Endothelial cell of umbilical vein (primary cell): Measurements from ENCODE around the gene SSTR3. TPM values are rescaled to one million over a fixed set of nuclear protein-coding genes. Genes with fewer than 3 reads are reported as not detected.

ENCODE experiments used
- BruUV-seq: library from RNA; stranded (reverse); fragments of 400-500 nt; replicated peaks from 2 replicates; lab custom pipeline; 2021; lab: Mats Ljungman, UMichigan
- CTCF ChIA-PET: fragments of 300-600, 350-600 bp; sonication (Branson Sonifier 250); formaldehyde crosslinking; loops from one replicate; lab custom pipeline; 2021; ENCODE audit warnings: antibody characterized with exemption, inconsistent platforms; lab: Charles Lee
- POLR2A ChIA-PET: fragments of 300-600, 350-600 bp; sonication (Branson Sonifier 250); formaldehyde crosslinking; loops from one replicate; lab custom pipeline; 2021; ENCODE audit warnings: antibody characterized with exemption, inconsistent platforms; lab: Charles Lee
- DNase-seq: peaks from one replicate; pipeline ENCODE4 v3.0.0-alpha.2; 2011; ENCODE audit warnings: low read depth, low spot score
- FAIRE-seq: peaks from 2 replicates; lab custom pipeline; 2011; peaks lifted over from hg19 to GRCh38; lab: Jason Lieb, UNC
- H2AFZ ChIP-seq: 2 replicates; pipeline ENCODE4 v1.6.0; 2012; ENCODE audit warnings: low read depth, low read length, control low read depth, inconsistent platforms
- H3K27ac ChIP-seq: 2 replicates; pipeline ENCODE4 v1.5.1; 2011; ENCODE audit warnings: low read depth, mild to moderate bottlenecking, control low read depth, low read length, moderate library complexity; ENCODE audit not compliant: insufficient read depth
- H3K27me3 ChIP-seq, 2 experiments: 2 replicates each; pipeline versions ENCODE4 v1.6.0 to v1.6.1; 2011; ENCODE audit warnings: low read length in 2 of 2, mixed read lengths in 1 of 2; ENCODE audit not compliant: control insufficient read depth in 2 of 2, insufficient read depth in 2 of 2
- H3K36me3 ChIP-seq, 2 experiments: 2 replicates in 1 of 2; 3 replicates in 1 of 2; pipeline ENCODE4 v1.5.1; 2011; ENCODE audit warnings: low read length in 2 of 2, mild to moderate bottlenecking in 1 of 2, moderate library complexity in 1 of 2; ENCODE audit not compliant: control insufficient read depth in 2 of 2, insufficient read depth in 2 of 2; ENCODE audit errors: extremely low read depth in 1 of 2
- H3K4me1 ChIP-seq: 3 replicates; pipeline ENCODE4 v1.5.1; 2011; ENCODE audit warnings: mild to moderate bottlenecking, low read length; ENCODE audit not compliant: control insufficient read depth, insufficient read depth; ENCODE audit errors: extremely low read depth
- H3K4me2 ChIP-seq: 2 replicates; pipeline ENCODE4 v1.6.1; 2011; ENCODE audit warnings: low read length, control low read depth, mixed read lengths; ENCODE audit not compliant: insufficient read depth
- H3K4me3 ChIP-seq, 3 experiments: fragments of 200-600 bp in 1 of 3; sonication (generic), shearing (Covaris generic) in 1 of 3; replicated peaks in 1 of 3; 2 replicates each; pipeline ENCODE4 v1.5.1; 2011 to 2016; ENCODE audit warnings: control low read depth in 3 of 3, low read length in 3 of 3, mild to moderate bottlenecking in 2 of 3, inconsistent platforms in 1 of 3, low read depth in 1 of 3, moderate library complexity in 1 of 3; ENCODE audit not compliant: insufficient read depth in 1 of 3
- H3K79me2 ChIP-seq: 2 replicates; pipeline ENCODE4 v1.6.0; 2012; ENCODE audit warnings: low read length, inconsistent platforms; ENCODE audit not compliant: control insufficient read depth, insufficient read depth
- H3K9ac ChIP-seq: replicated peaks from 2 replicates; pipeline ENCODE3; 2011; ENCODE audit warnings: low read length, control low read depth; ENCODE audit not compliant: insufficient read depth; ENCODE audit errors: extremely low read depth
- H3K9me1 ChIP-seq: replicated peaks from 3 replicates; pipeline ENCODE4 v1.6.0; 2011; ENCODE audit warnings: mild to moderate bottlenecking, low read length; ENCODE audit not compliant: control insufficient read depth, insufficient read depth; ENCODE audit errors: extremely low read depth
- H3K9me3 ChIP-seq: replicated peaks from 2 replicates; pipeline ENCODE4 v1.5.1; 2012; ENCODE audit warnings: low read length, inconsistent platforms; ENCODE audit not compliant: control insufficient read depth, insufficient read depth
- H4K20me1 ChIP-seq: replicated peaks from 2 replicates; pipeline ENCODE3; 2011; ENCODE audit warnings: mild to moderate bottlenecking, low read length; ENCODE audit not compliant: control insufficient read depth, insufficient read depth; ENCODE audit errors: extremely low read depth
- CTCF ChIP-seq, 2 donors: IDR thresholded peaks; 1 replicate in 1 of 2; 2 replicates in 1 of 2; pipeline ENCODE4 v1.5.1; 2011; ENCODE audit warnings: low read length in 2 of 2, mild to moderate bottlenecking in 2 of 2, moderate library complexity in 2 of 2, control low read depth in 1 of 2, inconsistent platforms in 1 of 2, low read depth in 1 of 2; ENCODE audit not compliant: insufficient read depth in 1 of 2; ENCODE audit errors: extremely low read depth in 1 of 2
- EZH2 ChIP-seq: IDR thresholded peaks from 2 replicates; pipeline ENCODE4 v1.6.1; 2012; ENCODE audit warnings: borderline replicate concordance, low read depth, mild to moderate bottlenecking, moderate library complexity, low read length, inconsistent platforms; ENCODE audit not compliant: severe bottlenecking
- FOS ChIP-seq: IDR thresholded peaks from 2 replicates; pipeline ENCODE4 v1.6.1; 2011; ENCODE audit warnings: mild to moderate bottlenecking, low read length, moderate library complexity, borderline replicate concordance; ENCODE audit not compliant: insufficient read depth
- GATA2 ChIP-seq: IDR thresholded peaks from 2 replicates; pipeline ENCODE4 v1.7.0; 2011; ENCODE audit warnings: low read depth, mild to moderate bottlenecking, moderate library complexity, mixed read lengths, low read length; ENCODE audit not compliant: insufficient read length, insufficient read depth
- JUN ChIP-seq: IDR thresholded peaks from 2 replicates; pipeline ENCODE4 v1.6.1; 2011; ENCODE audit warnings: borderline replicate concordance, low read depth; ENCODE audit not compliant: insufficient read length, insufficient read depth
- MYC ChIP-seq: IDR thresholded peaks from one replicate; pipeline ENCODE4 v1.6.1; 2011; ENCODE audit warnings: mild to moderate bottlenecking, low read depth, low read length
- POLR2A ChIP-seq: IDR thresholded peaks from 2 replicates; pipeline ENCODE4 v1.6.1; 2012; ENCODE audit warnings: low read depth, mild to moderate bottlenecking, control low read depth, low read length
- POLR2AphosphoS5 ChIP-seq: IDR thresholded peaks from 2 replicates; pipeline ENCODE4 v1.6.1; 2012; ENCODE audit warnings: low read depth, mild to moderate bottlenecking, control low read depth, low read length, moderate library complexity; ENCODE audit not compliant: insufficient read depth
- dilution Hi-C: fragments of 300-500 bp; cut with MboI; formaldehyde crosslinking; loops from one replicate; pipeline ENCODE4 v1.15.0; 2019; ENCODE audit warnings: low sequenced_read_pairs; ENCODE audit not compliant: extremely low pct_ligation_motif_present
- intact Hi-C: fragments of 100-400 bp; cut with micrococcal nuclease; formaldehyde crosslinking; loops from one replicate; pipeline ENCODE4 v1.10.0; 2022
- polyA plus RNA-seq, 4 experiments: library from polyadenylated mRNA; depleted of rRNA in 3 of 4; stranded (reverse) in 3 of 4; unstranded in 1 of 4; fragments of >200 nt; gene quantifications; 2 replicates each; pipeline versions ENCODE4 v1.2.1 to v1.2.3, GENCODE V29; 2011 to 2012; ENCODE audit warnings: missing spikeins in 1 of 4
- total RNA-seq: library from RNA; stranded (reverse); gene quantifications from 2 replicates; pipeline ENCODE4 v1.2.3, GENCODE V29; 2021
- TF ChIP-seq, protein P1 (sequence below): IDR thresholded peaks from 2 replicates; pipeline ENCODE4 v1.6.1; 2011; ENCODE audit not compliant: insufficient read depth, insufficient read length

Gene SSTR3
- total and polyA plus RNA-seq, 2 donors (not counting 3 experiments of a cell fraction or from before 2014, with no cell fraction given), result not detected

DNA sequence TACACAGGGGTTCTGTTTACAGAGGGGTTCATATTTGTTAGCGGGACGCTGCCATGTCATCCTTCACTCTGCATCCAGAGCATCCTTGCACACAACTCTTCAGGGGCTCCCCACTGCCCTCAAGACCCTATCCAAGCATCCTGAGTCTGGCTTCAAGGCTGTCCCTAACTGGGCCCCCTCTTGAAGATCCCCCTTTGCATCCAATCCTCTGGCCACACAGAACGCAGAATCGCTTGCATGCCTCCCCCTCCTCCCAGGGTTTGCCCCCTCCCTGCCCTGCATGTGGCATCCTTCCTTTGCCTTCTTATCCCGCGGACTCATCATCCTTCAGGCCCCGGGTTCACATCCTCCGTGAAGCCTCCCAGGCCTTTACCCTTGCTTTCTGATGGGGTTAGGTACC is 42.9 kb downstream of the SSTR3 start:
- dilution Hi-C loops (no loop called here), intact Hi-C loops (no loop called here)
- Histone ChIP-seq H3K9me3 (no peaks in the 10 kb centered on the region), H2AFZ (no peak overlapping the region), H3K9me1 (no peaks in the 10 kb centered on the region), H3K4me3 (no peak overlapping the region), H3K79me2 (no peaks in the 10 kb centered on the region), H3K27ac (no peak overlapping the region), H3K9ac (no peak overlapping the region), H3K4me1 (no peaks in the 10 kb centered on the region), H3K27me3 (no peaks in the 10 kb centered on the region), H3K4me2 (no peak overlapping the region), H4K20me1 (no peaks in the 10 kb centered on the region), H3K36me3 (no peaks in the 10 kb centered on the region)
- ChIA-PET CTCF (interaction anchor here (3.8 kb wide), 1 partner anchor 29 kb away, joined by 22 read pairs; no protein-coding TSS in a partner anchor), POLR2A (no interaction called here)
- no peak for DNase-seq
- TF ChIP-seq JUN (no peak), GATA2 (no peak), CTCF (IDR thresholded peaks at IDR 0.05; ENCODE audit: extremely low read depth in 1 of 2, insufficient read depth in 1 of 2, low read depth in 1 of 2, low read length in 2 of 2) (no peak), FOS (no peak), POLR2AphosphoS5 (no peak), POLR2A (no peak), EZH2 (no peak), MYC (no peak)
- TF ChIP-seq, protein P1, sequence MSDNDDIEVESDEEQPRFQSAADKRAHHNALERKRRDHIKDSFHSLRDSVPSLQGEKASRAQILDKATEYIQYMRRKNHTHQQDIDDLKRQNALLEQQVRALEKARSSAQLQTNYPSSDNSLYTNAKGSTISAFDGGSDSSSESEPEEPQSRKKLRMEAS, result no peak
- BruUV-seq, result no TSS peak
- FAIRE-seq, result no peak
